ENCODE results near the gene NT5DC2.

Gene NT5DC2

DNA sequence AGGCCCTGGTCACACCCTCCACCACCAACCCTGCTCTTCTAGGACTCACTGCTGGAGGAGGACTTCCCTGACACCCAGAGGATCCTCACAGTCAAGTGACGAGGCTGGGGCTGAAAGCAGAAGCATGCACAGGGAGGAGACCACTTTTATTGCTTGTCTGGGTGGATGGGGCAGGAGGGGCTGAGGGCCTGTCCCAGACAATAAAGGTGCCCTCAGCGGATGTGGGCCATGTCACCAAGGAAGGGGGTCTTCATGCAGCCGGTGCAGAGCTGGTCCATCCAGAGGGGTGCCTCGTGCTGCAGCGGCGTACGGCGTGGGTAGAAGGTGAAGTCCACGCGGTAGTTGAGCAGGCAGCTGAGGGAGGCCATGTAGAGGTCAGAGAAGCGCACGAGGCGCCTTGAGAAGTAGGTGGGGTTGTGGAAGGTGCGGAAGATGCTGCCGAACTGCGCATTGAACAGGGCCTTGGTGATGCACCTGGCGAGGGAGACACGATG is 9.4 kb downstream of the NT5DC2 start:
- no peak for DNase-seq

DNA sequence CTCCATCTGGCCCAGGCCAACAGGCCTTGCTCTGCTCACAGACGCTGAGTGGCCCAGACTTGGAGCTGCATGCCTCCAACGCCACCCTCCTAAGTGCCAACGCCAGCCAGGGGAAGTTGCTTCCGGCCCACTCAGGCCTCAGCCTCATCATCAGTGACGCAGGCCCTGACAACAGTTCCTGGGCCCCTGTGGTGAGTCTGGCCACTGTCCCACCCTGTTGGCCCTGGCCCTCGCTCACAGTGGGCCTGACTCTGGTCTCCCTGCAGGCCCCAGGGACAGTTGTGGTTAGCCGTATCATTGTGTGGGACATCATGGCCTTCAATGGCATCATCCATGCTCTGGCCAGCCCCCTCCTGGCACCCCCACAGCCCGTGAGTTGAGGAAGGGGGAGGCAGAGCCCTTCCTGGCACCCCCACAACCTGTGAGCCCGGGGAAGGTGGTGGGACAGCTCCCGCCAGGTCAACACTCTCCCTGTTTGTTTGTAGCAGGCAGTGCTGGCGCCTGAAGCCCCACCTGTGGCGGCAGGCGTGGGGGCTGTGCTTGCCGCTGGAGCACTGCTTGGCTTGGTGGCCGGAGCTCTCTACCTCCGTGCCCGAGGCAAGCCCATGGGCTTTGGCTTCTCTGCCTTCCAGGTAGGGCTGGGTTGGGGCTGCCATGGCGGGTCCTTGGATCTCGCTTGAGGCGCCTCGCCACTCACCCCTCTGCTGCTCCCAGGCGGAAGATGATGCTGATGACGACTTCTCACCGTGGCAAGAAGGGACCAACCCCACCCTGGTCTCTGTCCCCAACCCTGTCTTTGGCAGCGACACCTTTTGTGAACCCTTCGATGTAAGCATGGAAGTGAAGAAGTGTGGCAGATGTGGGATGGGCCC is 10.0 kb downstream of the NT5DC2 start:
- DNase-seq = no peak

DNA sequence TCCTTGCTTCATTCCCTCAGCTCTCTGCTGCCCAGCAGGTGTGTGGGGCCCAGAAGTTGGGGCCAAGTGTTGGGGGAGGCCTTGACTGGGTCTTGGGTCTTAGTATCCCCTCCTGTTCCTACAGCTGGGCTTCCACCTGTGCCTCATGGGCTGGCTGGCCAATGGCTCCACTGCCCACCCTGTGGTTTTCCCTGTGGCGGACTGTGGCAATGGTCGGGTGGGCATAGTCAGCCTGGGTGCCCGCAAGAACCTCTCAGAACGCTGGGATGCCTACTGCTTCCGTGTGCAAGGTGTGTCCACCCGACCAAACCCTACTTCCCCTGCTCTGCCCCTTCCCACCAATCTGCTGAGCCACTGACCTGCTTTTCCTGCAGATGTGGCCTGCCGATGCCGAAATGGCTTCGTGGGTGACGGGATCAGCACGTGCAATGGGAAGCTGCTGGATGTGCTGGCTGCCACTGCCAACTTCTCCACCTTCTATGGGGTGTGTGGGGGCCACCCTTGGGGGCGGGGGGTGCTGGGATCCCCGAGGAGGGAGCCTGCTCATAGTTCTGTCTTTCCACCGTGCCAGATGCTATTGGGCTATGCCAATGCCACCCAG is 10.9 kb downstream of the NT5DC2 start:
- no peak for DNase-seq

DNA sequence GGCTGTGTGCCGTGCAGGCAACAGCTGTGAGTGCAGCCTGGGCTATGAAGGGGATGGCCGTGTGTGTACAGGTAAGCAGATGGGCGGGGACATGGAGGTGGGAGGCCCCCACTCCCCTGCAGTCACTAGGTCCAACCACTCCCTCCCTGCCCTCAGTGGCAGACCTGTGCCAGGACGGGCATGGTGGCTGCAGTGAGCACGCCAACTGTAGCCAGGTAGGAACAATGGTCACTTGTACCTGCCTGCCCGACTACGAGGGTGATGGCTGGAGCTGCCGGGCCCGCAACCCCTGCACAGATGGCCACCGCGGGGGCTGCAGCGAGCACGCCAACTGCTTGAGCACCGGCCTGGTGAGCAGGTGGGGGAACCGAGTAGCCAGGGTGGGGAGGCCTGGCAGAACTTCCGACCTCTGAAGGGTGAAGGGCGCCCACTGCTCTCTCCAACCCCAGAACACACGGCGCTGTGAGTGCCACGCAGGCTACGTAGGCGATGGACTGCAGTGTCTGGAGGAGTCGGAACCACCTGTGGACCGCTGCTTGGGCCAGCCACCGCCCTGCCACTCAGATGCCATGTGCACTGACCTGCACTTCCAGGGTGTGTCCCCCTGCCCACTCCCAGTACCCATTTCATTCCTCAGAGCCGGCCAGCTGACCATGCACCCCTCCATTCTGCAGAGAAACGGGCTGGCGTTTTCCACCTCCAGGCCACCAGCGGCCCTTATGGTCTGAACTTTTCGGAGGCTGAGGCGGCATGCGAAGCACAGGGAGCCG is 11.6 kb downstream of the NT5DC2 start:
- no peak for DNase-seq

DNA sequence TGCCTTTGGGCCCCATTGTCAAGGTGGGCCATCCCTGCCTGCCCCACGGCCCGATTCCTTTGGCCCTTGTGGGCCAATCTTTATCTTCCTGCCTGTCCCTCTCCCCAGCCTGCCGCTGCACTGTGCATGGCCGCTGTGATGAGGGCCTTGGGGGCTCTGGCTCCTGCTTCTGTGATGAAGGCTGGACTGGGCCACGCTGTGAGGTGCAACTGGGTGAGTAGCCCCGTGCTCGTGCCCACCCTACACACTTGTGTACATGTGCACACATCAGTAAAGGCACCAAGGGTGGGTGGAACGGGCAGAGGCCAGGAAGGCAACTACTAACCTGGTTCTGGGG is 12.2 kb downstream of the NT5DC2 start:
- DNase-seq = no peak

DNA sequence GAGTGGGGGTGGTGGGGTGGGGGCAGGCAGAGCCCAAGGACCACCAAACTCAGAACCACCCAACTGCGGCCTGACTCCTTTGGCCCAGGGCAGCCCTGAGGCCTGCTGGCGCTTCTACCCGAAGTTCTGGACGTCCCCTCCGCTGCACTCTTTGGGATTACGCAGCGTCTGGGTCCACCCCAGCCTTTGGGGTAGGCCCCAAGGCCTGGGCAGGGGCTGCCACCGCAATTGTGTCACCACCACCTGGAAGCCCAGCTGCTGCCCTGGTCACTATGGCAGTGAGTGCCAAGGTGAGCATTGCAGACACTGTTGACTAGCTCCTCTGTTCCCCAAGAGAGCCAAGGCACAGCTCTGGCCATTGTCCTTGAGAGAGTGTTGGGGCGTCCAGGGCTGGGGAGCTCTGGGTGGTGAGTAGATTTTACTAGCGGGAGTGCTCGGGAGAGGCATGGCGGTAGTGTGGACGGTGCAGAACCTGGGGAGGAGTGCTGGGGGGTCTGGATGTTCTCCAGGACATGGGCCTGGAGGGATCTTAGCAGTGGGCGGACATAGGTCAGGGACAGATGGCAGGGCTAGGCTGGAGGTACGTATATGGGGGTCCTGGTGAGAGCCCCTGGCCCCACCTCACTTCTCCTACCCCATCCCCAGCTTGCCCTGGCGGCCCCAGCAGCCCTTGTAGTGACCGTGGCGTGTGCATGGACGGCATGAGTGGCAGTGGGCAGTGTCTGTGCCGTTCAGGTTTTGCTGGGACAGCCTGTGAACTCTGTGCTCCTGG is 12.8 kb downstream of the NT5DC2 start:
- DNase-seq = no peak

DNA sequence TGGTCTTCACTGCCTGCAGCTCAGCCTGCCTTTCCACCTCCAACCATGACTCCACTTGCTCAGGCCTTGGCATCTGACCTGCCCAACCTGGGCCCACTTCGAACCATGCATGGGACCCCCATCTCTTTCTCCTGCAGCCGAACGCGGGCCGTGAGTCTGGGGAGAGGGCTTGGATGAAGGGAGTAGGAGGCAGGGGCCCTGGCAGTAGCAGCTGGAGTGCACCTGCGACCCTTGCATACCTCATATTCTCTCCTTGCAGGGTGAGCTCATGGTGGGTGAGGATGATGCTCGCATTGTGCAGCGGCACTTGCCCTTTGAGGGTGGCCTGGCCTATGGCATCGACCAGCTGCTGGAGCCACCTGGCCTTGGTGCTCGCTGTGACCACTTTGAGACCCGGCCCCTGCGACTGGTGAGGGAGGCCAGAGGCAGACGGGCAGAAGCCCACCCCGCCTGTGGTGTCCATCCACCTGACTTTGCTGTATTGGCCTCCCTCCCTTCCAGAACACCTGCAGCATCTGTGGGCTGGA is 13.5 kb downstream of the NT5DC2 start:
- DNase-seq = no peak

DNA sequence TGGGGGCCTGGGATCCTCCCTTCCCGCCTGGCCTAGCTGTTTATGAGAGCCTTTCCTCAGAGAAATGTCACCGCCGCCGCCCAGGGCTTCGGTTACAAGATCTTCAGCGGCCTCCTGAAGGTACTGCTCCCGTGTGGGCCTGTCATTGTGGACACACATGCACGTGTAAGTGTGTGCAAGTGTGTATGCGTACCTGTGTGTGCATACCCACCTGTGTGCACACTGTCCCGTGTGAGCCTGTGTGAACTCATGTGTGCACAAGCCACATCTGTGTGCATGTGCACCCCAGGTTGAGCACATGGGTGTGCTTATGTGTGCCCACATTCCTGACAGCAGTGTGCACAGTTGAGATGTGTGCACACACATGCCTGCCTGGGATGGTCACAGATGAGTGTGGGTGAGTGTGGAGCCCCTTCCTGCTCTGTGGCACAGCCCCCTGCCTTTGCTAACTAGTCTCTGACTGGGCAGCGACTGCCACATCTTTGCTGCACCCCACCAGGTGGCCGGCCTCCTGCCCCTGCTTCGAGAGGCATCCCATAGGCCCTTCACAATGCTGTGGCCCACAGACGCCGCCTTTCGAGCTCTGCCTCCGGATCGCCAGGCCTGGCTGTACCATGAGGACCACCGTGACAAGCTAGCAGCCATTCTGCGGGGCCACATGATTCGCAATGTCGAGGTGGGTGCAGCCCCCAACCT is 14.1 kb downstream of the NT5DC2 start:
- no peak for DNase-seq

DNA sequence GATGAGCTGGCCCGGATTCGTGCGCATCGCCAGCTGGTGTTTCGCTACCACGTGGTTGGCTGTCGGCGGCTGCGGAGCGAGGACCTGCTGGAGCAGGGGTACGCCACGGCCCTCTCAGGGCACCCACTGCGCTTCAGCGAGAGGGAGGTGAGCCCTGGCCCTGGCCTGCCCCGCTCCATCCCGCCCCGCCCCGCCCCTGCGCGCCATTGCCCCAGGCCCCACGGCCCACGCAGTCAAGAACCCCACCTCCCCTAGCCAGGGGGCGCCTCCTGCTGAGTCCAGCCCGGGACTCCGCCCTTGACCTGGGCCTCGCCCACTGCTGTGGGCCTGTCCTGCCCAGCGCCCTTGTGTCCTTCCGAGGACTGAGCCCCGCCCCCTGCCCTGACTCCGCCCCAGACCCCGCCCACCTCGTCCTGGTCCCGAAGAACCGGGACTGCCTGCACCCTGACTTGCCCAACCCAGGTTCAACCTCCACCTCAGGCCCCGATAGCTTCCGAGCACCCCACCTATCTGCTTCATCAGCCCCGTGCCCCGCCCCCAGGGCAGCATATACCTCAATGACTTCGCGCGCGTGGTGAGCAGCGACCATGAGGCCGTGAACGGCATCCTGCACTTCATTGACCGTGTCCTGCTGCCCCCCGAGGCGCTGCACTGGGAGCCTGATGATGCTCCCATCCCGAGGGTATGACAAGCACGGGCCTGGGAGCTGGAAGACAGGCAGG is 14.8 kb downstream of the NT5DC2 start:
- no peak for DNase-seq

DNA sequence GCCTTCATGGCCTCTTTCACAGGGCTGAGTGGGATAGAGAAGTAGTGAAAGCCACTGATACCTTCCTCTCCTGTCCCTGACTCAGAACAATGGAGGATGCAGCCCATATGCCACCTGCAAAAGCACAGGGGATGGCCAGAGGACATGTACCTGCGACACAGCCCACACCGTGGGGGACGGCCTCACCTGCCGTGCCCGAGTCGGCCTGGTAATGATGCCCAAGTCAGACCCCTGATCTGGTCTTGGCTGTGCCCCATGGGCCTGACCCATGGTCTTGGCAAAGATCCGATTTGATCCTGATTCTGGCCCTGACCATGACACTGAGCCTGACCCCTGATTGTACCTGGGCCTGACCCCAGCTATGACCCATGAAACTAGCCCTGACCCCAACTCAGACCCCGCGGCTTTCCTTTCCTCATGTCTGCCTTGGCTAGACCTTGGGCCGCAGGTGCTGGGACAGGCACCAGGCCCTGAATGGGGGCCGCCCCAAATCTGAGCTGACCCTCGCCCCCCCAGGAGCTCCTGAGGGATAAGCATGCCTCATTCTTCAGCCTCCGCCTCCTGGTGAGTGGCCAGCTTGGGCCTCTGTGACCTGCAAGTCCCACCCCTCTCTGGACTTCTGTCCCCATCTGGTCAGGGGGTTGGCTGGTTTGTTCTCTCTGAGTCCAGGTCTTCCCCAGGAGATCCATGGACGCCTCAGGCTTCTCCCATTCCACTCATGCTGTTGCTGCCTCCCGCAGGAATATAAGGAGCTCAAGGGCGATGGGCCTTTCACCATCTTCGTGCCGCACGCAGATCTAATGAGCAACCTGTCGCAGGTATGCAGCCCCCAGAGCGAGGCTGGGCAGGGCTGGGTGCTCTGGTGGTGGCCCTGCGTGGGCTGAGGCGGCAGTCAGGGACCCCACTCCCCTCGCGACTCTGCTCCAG is 15.6 kb downstream of the NT5DC2 start:
- DNase-seq = no peak

DNA sequence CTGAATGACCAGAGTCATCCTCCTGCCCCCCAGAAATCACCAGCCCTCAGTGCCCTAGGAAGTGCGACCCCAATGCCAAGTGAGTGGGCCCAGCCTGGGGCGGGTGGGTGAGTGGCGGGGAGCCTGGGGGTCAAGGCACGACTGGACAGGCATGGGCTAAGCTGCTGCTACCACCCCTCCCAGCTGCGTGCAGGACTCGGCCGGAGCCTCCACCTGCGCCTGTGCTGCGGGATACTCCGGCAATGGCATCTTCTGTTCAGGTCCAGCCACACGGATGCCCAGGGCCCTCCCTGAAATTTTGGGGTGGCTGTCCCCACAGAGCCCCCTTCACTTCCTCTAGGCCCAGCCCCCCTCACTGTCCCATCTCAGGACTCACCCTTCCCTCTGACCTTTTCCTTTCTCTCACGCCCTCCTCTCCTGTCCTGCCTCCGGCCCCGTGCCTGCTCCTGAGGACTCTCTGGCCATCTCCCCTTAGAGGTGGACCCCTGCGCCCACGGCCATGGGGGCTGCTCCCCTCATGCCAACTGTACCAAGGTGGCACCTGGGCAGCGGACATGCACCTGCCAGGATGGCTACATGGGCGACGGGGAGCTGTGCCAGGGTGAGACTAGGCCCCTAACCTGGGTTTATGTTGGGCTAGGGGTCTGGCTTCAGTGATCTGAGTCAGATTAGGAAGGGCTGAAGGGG is 17.0 kb downstream of the NT5DC2 start:
- no peak for DNase-seq

DNA sequence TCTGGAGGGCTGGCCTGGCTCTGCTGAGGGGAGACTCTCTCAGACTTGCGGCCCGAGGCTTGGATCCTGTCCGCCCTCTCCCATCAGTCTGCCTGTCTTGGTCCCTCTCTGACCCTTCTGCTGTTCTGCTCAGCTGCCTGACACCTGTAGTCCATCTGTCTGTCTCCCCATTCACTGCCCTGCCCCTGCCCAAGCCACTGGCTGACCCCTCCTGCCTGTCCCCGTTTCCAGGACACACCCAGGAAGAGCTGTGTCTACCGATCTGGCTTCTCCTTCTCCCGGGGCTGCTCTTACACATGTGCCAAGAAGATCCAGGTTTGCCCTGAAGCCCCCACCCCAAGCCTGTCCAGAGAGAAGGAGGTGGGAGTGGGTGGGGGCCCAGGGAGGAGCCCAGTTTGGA is 18.5 kb downstream of the NT5DC2 start:
- DNase-seq = no peak

DNA sequence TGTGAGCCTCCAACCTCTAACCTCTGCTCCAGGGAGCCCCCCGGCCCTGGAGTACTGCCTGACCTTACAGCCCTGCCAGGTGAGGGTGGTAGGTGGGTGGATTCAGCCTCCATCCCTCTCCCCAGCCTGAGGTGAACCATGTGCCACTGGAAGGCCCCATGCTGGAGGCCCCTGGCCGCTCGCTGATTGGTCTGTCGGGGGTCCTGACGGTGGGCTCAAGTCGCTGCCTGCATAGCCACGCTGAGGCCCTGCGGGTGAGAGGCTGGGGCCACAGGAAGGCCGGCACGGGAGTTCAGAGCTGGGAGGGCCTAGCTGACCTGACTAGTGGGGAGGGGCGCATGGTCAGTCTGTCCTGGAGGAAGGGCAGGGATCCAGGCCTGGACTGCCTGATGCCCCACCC is 19.1 kb downstream of the NT5DC2 start:
- no peak for DNase-seq

DNA sequence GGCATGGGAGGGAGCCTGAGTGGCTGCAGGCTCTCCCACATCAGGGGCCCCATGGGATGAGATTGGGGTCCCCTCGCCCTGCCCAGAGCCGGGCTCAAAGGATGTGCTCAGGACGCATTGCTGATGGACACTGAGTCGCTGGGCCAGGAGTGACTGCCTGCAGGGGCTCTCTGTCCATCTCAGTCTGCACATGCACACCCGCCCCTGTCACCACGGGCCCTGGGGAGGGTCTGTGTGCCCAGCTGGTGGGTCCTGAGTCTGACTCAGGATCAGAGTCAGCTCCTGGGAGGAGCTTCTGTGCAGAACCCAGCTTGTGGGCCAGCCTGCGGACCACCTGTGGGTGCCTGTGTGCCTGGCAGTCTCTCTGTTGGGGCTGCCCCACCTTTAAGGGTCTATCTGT is 20.4 kb downstream of the NT5DC2 start:
- DNase-seq = no peak

DNA sequence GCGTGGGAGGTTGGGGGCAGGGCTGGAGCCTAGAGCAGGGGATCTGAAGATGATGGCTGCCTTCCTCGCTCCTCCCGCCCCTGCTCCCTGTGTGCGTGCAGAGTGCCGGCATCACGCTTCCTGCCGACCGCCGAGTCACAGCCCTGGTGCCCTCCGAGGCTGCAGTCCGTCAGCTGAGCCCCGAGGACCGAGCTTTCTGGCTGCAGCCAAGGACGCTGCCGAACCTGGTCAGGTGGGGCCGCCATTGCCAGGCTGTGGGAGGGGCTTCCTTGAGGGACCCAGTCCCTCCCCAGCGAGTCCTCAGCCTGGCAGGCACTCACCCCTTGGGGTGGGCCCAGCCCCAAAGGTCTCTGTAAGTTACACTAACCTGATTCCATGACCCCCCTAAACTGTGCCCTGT is 20.9 kb downstream of the NT5DC2 start:
- DNase-seq = no peak

DNA sequence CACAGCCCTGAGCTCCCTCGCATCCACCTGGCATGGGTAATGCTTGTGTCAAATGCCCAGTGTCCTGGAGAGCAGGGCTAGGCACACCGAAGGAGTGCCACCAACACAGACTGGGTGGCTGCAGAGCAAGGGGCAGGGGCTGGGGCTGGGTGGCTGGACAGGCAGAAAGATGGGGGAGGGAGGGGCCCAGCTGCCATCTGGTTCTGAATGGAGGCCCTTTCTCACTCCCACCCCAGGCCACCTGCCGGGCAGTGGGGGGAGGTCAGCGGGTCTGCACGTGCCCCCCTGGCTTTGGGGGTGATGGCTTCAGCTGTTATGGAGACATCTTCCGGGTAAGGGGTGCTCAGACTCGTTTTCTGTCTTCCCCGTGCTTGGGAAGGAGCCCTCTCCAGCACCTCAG is 21.6 kb downstream of the NT5DC2 start:
- DNase-seq = no peak

DNA sequence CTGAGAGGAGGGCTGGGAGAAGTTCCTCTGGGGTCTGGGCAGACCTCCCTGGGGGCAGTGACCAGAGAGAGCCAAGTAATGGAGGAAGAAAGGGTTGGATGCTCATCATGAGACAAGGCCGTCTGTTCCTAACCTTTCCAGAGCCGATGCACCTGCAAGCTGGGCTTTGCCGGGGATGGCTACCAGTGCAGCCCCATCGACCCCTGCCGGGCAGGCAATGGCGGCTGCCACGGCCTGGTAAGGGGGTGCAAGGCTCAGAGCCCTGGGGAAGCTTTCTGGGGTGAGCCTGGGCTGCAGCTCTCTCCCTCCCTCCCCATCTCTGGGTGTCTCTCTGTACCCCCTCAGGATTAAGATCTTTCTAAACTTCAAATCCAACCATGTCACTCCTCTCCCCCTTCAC is 22.1 kb downstream of the NT5DC2 start:
- no peak for DNase-seq

DNA sequence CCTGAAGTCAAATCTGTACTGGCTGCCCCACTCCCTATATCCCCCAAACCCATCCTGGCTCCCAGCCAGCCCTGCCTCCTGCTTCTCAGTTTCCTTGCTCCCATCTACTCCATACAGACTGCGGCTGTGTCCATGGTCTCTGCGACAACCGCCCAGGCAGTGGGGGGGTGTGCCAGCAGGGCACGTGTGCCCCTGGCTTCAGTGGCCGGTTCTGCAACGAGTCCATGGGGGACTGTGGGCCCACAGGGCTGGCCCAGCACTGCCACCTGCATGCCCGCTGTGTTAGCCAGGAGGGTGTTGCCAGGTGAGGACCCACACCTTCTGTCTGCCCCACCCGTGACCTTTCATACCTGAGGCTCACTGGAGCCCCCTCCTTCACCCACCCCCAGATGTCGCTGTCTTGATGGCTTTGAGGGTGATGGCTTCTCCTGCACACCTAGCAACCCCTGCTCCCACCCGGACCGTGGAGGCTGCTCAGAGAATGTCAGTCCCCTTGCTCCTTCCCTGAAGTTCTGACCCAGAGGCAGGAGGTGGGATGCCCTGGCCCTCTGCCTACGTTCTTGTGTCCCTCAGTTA is 23.8 kb downstream of the NT5DC2 start:
- no peak for DNase-seq

DNA sequence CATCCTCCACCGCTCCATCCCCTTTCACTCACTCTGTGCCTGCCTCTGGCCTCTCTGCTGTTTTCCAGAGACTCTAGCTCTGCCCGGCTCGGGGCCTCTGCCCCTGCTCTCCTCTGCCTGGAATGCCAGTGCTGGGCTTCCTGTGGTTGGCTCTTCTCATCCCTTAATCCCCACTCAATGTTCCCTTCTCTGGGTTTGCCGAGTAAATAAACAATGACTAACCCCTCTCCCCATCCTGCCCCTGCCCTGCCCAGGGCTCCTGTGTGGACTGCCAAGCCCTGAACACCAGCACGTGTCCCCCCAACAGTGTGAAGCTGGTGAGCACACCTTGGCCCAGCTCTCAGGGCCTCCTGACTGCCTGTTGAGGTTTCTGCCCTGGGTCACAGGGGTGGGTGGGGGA is 26.3 kb downstream of the NT5DC2 start:
- no peak for DNase-seq
